Suprapubic skin (tissue), 4 donors: Measurements from ENCODE around the gene WDPCP. TPM values are rescaled to one million over a fixed set of nuclear protein-coding genes. Genes with fewer than 3 reads are reported as not detected.

Experiments used
- DNase-seq, 2 donors: peaks; one replicate each; pipeline ENCODE4 v3.0.0-alpha.2; 2019; ENCODE audit warnings: low spot score in 2 of 2
- H3K27ac ChIP-seq: fragments of 200-600 bp; sonication (generic); one replicate; pipeline ENCODE4 v1.5.1; 2019
- H3K27me3 ChIP-seq: fragments of 200-600 bp; sonication (generic); one replicate; pipeline ENCODE4 v1.5.1; 2019
- H3K36me3 ChIP-seq: fragments of 200-600 bp; sonication (generic); one replicate; pipeline ENCODE4 v1.5.1; 2019
- H3K4me1 ChIP-seq: fragments of 200-600 bp; sonication (generic); one replicate; pipeline ENCODE4 v1.5.1; 2019
- H3K4me3 ChIP-seq: fragments of 200-600 bp; sonication (generic); one replicate; pipeline ENCODE4 v1.5.1; 2019; ENCODE audit warnings: mild to moderate bottlenecking
- H3K9me3 ChIP-seq: fragments of 200-600 bp; sonication (generic); one replicate; pipeline ENCODE4 v1.5.1; 2019
- CTCF ChIP-seq, 2 donors: fragments of 200-600 bp in 1 of 2; fragments of 450-650 bp in 1 of 2; sonication (generic) in 1 of 2; IDR thresholded peaks; one replicate each; pipeline ENCODE4 v1.5.1; 2016 to 2019; ENCODE audit warnings: antibody characterized with exemption in 2 of 2, mild to moderate bottlenecking in 1 of 2, moderate library complexity in 1 of 2
- EP300 ChIP-seq: sonication (generic); formaldehyde crosslinking; IDR thresholded peaks from one replicate; pipeline ENCODE4 v1.6.1; 2017; ENCODE audit warnings: antibody characterized with exemption
- POLR2A ChIP-seq, 2 donors: fragments of 450-650 bp; IDR thresholded peaks; one replicate each; pipeline ENCODE4 v1.6.1; 2017; ENCODE audit warnings: antibody characterized with exemption in 2 of 2, mild to moderate bottlenecking in 2 of 2, moderate library complexity in 2 of 2
- POLR2AphosphoS5 ChIP-seq, 3 donors: sonication (generic); formaldehyde crosslinking; IDR thresholded peaks; one replicate each; pipeline ENCODE4 v1.6.1; 2017; ENCODE audit warnings: antibody characterized with exemption in 3 of 3
- WGBS: methylation state at CpG from one replicate; pipeline ENCODE4 v1.1.5; 2018; 5-methylcytosine and 5-hydroxymethylcytosine counted together
- total RNA-seq, 4 donors: library from RNA; depleted of rRNA; stranded (reverse); fragments of >200 nt; gene quantifications; one replicate each; pipeline ENCODE4 v1.1.0, GENCODE V29; 2016

WDPCP gene
- total RNA-seq, 4 donors from 2014 or later: 6.7 to 18.7 (median 9.7) TPM

- no peaks in the 10 kb centered on the region for H3K4me1 ChIP-seq
- WGBS: 20% methylated on average over 4 of the region's 4 CpGs
- DNase-seq: no peak
- H3K4me3 ChIP-seq: no peak overlapping the region
- H3K27me3 ChIP-seq: no peaks in the 10 kb centered on the region
- H3K36me3 ChIP-seq: peaks cover 3% of the 10 kb centered on the region
- H3K27ac ChIP-seq: no peak overlapping the region
- H3K9me3 ChIP-seq: peaks cover 3% of the 10 kb centered on the region
- TF ChIP-seq CTCF (IDR thresholded peaks at IDR 0.05): no peak
Observed at GRCh38 chr2:63553049-63553448, 35.2 kb downstream of the WDPCP start.

DNA sequence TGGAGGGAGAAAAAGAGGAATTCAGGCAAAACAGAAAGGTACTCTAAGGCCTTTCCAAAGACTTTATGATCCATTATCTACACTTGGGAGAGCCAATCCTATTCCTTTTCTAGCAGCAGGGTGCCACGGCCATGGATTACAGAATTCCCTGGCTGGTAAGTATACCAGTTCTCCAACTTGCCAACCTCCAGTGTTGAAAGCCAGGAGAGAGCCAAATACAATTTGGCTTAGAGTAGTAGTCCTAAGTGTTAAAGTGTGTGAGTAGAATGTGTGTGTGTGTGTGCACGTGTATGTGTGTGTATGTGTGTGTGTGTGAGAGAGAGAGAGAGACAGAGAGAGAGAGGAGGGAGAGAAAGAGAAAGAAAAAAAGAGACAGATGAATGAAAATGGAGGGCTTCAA lies 43.3 kb downstream of the WDPCP start:
- H3K27ac ChIP-seq: no peak overlapping the region
- H3K36me3 ChIP-seq: no peaks in the 10 kb centered on the region
- no peak for TF ChIP-seq POLR2A (IDR thresholded peaks at IDR 0.05)
- TF ChIP-seq CTCF (IDR thresholded peaks at IDR 0.05): no peak
- TF ChIP-seq EP300: no peak
- no peak for TF ChIP-seq POLR2AphosphoS5 (IDR thresholded peaks at IDR 0.05)
- H3K9me3 ChIP-seq: no peaks in the 10 kb centered on the region
- WGBS: 42% methylated on average over 2 of the region's 2 CpGs
- no peaks in the 10 kb centered on the region for H3K4me1 ChIP-seq
- H3K27me3 ChIP-seq: no peaks in the 10 kb centered on the region
- no peak overlapping the region for H3K4me3 ChIP-seq
- DNase-seq: no peak

DNA sequence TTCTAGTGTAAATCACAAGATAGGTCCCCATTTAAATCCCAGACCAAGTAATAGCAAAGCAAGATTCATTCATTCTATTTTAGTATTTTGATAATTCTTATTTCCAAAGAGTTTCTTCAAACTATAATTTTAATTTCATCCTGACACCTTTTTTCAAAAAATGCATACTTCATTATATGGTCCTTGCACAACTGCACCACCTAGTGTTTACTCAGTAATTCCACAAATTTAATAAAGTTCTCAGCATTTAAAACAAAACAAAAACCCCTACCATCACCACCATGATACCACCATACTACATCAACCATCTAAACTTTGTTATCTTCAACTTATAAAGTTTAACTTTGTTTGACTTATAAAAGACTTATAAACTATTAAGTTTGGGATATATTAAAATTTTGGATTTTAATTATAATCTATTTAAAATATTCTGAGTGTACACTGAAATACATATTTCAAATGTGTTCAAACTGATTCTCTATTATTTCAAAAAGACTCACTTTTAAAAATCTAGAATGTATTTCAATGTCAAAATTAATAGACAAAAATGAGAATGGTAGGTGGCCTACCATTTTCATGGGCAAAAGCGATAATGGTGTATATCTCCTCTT lies 44.2 kb downstream of the WDPCP start:
- Histone ChIP-seq H3K9me3 (no peaks in the 10 kb centered on the region), H3K36me3 (no peaks in the 10 kb centered on the region), H3K4me1 (no peaks in the 10 kb centered on the region), H3K27ac (no peak overlapping the region), H3K27me3 (no peaks in the 10 kb centered on the region), H3K4me3 (no peak overlapping the region)
- DNase-seq: no peak
- TF ChIP-seq POLR2A (IDR thresholded peaks at IDR 0.05) (no peak), CTCF (IDR thresholded peaks at IDR 0.05) (peak in 1 of 2 donors; percentile 22), EP300 (no peak)
- 98% methylated on average over 1 of the region's 1 CpG for WGBS

- Histone ChIP-seq H3K9me3 (no peaks in the 10 kb centered on the region), H3K4me3 (no peak overlapping the region), H3K27ac (no peak overlapping the region), H3K36me3 (no peaks in the 10 kb centered on the region), H3K27me3 (no peaks in the 10 kb centered on the region), H3K4me1 (no peaks in the 10 kb centered on the region)
- no peak for DNase-seq
- 94% methylated on average over 6 of the region's 6 CpGs for WGBS
- TF ChIP-seq CTCF (IDR thresholded peaks at IDR 0.05) (no peak), POLR2AphosphoS5 (IDR thresholded peaks at IDR 0.05) (no peak), EP300 (no peak), POLR2A (IDR thresholded peaks at IDR 0.05) (no peak)
Observed at GRCh38 chr2:63539416-63540162, 48.7 kb downstream of the WDPCP start.

DNA sequence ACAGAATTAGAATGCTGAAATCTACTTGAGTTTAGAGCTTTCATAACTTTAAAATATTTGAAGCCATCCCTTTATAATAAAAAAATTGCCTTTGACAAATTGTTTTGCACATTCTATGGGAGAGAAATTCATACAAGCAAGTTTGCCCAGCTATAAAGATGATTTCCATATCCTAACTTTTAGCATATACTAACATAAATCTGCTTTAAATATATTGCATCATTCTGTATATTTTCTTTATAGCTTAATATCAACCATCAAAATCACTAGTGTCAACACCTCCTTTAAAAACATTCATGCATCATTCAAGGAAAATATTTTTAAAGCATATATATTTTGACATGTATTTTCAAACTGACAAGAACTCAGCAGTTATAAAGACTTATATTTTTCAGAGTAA lies 49.9 kb downstream of the WDPCP start:
- H3K4me1 ChIP-seq: no peaks in the 10 kb centered on the region
- H3K9me3 ChIP-seq: no peaks in the 10 kb centered on the region
- DNase-seq: no peak
- TF ChIP-seq EP300 (no peak), CTCF (IDR thresholded peaks at IDR 0.05) (no peak), POLR2A (IDR thresholded peaks at IDR 0.05) (no peak), POLR2AphosphoS5 (IDR thresholded peaks at IDR 0.05) (no peak)
- no peaks in the 10 kb centered on the region for H3K36me3 ChIP-seq
- H3K27me3 ChIP-seq: no peaks in the 10 kb centered on the region
- H3K27ac ChIP-seq: no peak overlapping the region
- no peak overlapping the region for H3K4me3 ChIP-seq
